OCI-M2 (cell line): ENCODE results near the gene PDZRN3.

ENCODE experiments used
- DNase-seq: peaks from one replicate; lab custom pipeline; 2025; ENCODE audit not compliant: unreplicated experiment; lab: John Stamatoyannopoulos, UW

The PDZRN3 gene

GRCh38 chr3:73624821-73625665 lies at the start of gene PDZRN3:
PDZRN3 (minus strand) TSS chr3:73624941.
- no peak for DNase-seq

GRCh38 chr3:73674280-73674679 lies 49.5 kb upstream of the PDZRN3 start:
- DNase-seq, result no peak

- DNase-seq, result no peak
Observed at GRCh38 chr3:73669260-73669659, 44.5 kb upstream of the PDZRN3 start.

- no peak for DNase-seq
Observed at GRCh38 chr3:73668391-73668790, 43.6 kb upstream of the PDZRN3 start.

- DNase-seq, result no peak
Observed at GRCh38 chr3:73667889-73668288, 43.1 kb upstream of the PDZRN3 start.

GRCh38 chr3:73665286-73665685 lies 40.5 kb upstream of the PDZRN3 start:
- no peak for DNase-seq

GRCh38 chr3:73664389-73664788 lies 39.6 kb upstream of the PDZRN3 start:
- no peak for DNase-seq

GRCh38 chr3:73663495-73663894 lies 38.8 kb upstream of the PDZRN3 start:
- DNase-seq, result no peak

GRCh38 chr3:73661265-73661664 lies 36.5 kb upstream of the PDZRN3 start:
- DNase-seq, result no peak

- DNase-seq, result no peak
Observed at GRCh38 chr3:73658227-73658626, 33.5 kb upstream of the PDZRN3 start.

GRCh38 chr3:73657186-73657585 lies 32.4 kb upstream of the PDZRN3 start:
- DNase-seq, result no peak

GRCh38 chr3:73656241-73656890 lies 31.6 kb upstream of the PDZRN3 start:
- DNase-seq, result no peak

- DNase-seq, result no peak
Observed at GRCh38 chr3:73655197-73655596, 30.5 kb upstream of the PDZRN3 start.

- DNase-seq, result no peak
Observed at GRCh38 chr3:73653877-73654276, 29.1 kb upstream of the PDZRN3 start.

GRCh38 chr3:73653351-73653750 lies 28.6 kb upstream of the PDZRN3 start:
- no peak for DNase-seq

GRCh38 chr3:73652896-73653295 lies 28.2 kb upstream of the PDZRN3 start:
- no peak for DNase-seq

- DNase-seq, result no peak
Observed at GRCh38 chr3:73637042-73637441, 12.3 kb upstream of the PDZRN3 start.

- DNase-seq, result no peak
Observed at GRCh38 chr3:73635254-73635653, 10.5 kb upstream of the PDZRN3 start.

- DNase-seq, result no peak
Observed at GRCh38 chr3:73633916-73634344, 9.2 kb upstream of the PDZRN3 start.

GRCh38 chr3:73633453-73633852 lies 8.7 kb upstream of the PDZRN3 start:
- DNase-seq, result no peak

GRCh38 chr3:73626106-73626505 lies 1.4 kb upstream of the PDZRN3 start:
- no peak for DNase-seq

GRCh38 chr3:73624017-73624820 lies 522 bp downstream of the PDZRN3 start:
- no peak for DNase-seq
